Transverse colon (tissue), 3 donors: Measurements from ENCODE around the gene SELL.

Source experiments
- CTCF ChIP-seq, 5 experiments: fragments of 200-600 bp in 3 of 5; fragments of 450-650 bp in 2 of 5; sonication (generic) in 3 of 5; IDR thresholded peaks; 1 replicate in 2 of 5; 2 replicates in 3 of 5; pipeline ENCODE4 v1.5.1; 2016 to 2017; ENCODE audit warnings: antibody characterized with exemption in 5 of 5, inconsistent platforms in 3 of 5, mild to moderate bottlenecking in 2 of 5, moderate library complexity in 1 of 5
- POLR2A ChIP-seq: fragments of 450-650 bp; IDR thresholded peaks from one replicate; pipeline ENCODE4 v1.6.1; 2016; ENCODE audit warnings: antibody characterized with exemption, mild to moderate bottlenecking, moderate library complexity

- TF ChIP-seq POLR2A (no peak), CTCF (IDR thresholded peaks at IDR 0.05) (no peak)
These were observed 42.1 kb upstream of the SELL start for GRCh38 chr1:169753549-169753948.
